WTC11 (cell line): ENCODE measurements around the gene CYP19A1. TPM values are rescaled to one million over a fixed set of nuclear protein-coding genes. Genes with fewer than 3 reads are reported as not detected.

Experiments used
- ATAC-seq: fragments of 200-7000 bp; cut with Tn5 transposase; 2 replicates; pipeline ENCODE4 v1.10.0; 2021; ENCODE audit warnings: mild to moderate bottlenecking, moderate library complexity
- CTCF ChIA-PET: fragments of 300-600 bp; sonication (Branson Sonifier 250); formaldehyde crosslinking; loops from one replicate; lab custom pipeline; 2021; ENCODE audit warnings: antibody characterized with exemption; lab: Charles Lee
- POLR2A ChIA-PET: fragments of 350-600 bp; sonication (Branson Sonifier 250); formaldehyde crosslinking; loops from one replicate; lab custom pipeline; 2021; ENCODE audit warnings: antibody characterized with exemption; lab: Charles Lee
- DNase-seq: peaks from one replicate; pipeline ENCODE4 v3.0.0; 2021; ENCODE audit warnings: low spot score
- H3K27ac Mint-ChIP-seq: 2 replicates; pipeline ENCODE4 v1.8.0; 2021; ENCODE audit warnings: mixed read lengths
- H3K27me3 Mint-ChIP-seq: 2 replicates; pipeline ENCODE4 v1.8.0; 2021; ENCODE audit warnings: low read depth, mild to moderate bottlenecking, moderate library complexity, mixed read lengths
- H3K36me3 Mint-ChIP-seq: 2 replicates; pipeline ENCODE4 v1.8.0; 2021; ENCODE audit warnings: mixed read lengths
- H3K4me1 Mint-ChIP-seq: 2 replicates; pipeline ENCODE4 v1.8.0; 2022; ENCODE audit warnings: mixed read lengths
- H3K4me3 Mint-ChIP-seq: 2 replicates; pipeline ENCODE4 v1.8.0; 2021; ENCODE audit warnings: mild to moderate bottlenecking, moderate library complexity, mixed read lengths
- H3K9me3 Mint-ChIP-seq: 2 replicates; pipeline ENCODE4 v1.8.0; 2021; ENCODE audit warnings: mixed read lengths
- ESRRA ChIP-seq: sonication (generic); formaldehyde crosslinking; IDR thresholded peaks from 2 replicates; pipeline ENCODE4 v1.8.1; 2022; ENCODE audit warnings: mild to moderate bottlenecking, missing genetic modification reagents, borderline replicate concordance
- ETV6 ChIP-seq: sonication (generic); formaldehyde crosslinking; IDR thresholded peaks from 2 replicates; pipeline ENCODE4 v1.8.1; 2022; ENCODE audit warnings: mild to moderate bottlenecking, missing genetic modification reagents
- GRHL2 ChIP-seq: fragments of 250-450 bp; sonication (Bioruptor Pico); IDR thresholded peaks from 2 replicates; pipeline ENCODE4 v1.8.0; 2022; ENCODE audit warnings: mild to moderate bottlenecking, moderate library complexity; ENCODE audit not compliant: insufficient replicate concordance, severe bottlenecking
- KAT7 ChIP-seq: sonication (generic); formaldehyde crosslinking; IDR thresholded peaks from 2 replicates; pipeline ENCODE4 v1.8.1; 2023; ENCODE audit warnings: missing genetic modification reagents, mild to moderate bottlenecking, borderline replicate concordance
- MYBL2 ChIP-seq: sonication (generic); formaldehyde crosslinking; IDR thresholded peaks from 2 replicates; pipeline ENCODE4 v1.8.1; 2023; ENCODE audit warnings: mild to moderate bottlenecking, moderate library complexity, missing genetic modification reagents
- NFE2L1 ChIP-seq: sonication (generic); formaldehyde crosslinking; IDR thresholded peaks from 2 replicates; pipeline ENCODE4 v1.8.1; 2023; ENCODE audit warnings: missing genetic modification reagents
- NFYB ChIP-seq: sonication (generic); formaldehyde crosslinking; conservative IDR thresholded peaks from 2 replicates; pipeline ENCODE4 v1.8.0; 2022; ENCODE audit warnings: low read depth, missing genetic modification reagents
- NR2C2 ChIP-seq: sonication (generic); formaldehyde crosslinking; IDR thresholded peaks from 2 replicates; pipeline ENCODE4 v1.8.0; 2022; ENCODE audit warnings: mild to moderate bottlenecking, missing genetic modification reagents
- ZBTB21 ChIP-seq: sonication (generic); formaldehyde crosslinking; IDR thresholded peaks from 2 replicates; pipeline ENCODE4 v1.8.1; 2023; ENCODE audit warnings: mild to moderate bottlenecking, missing genetic modification reagents, borderline replicate concordance
- ZNF138 ChIP-seq: sonication (generic); formaldehyde crosslinking; conservative IDR thresholded peaks from 2 replicates; pipeline ENCODE4 v1.8.1; 2022; ENCODE audit warnings: mild to moderate bottlenecking, moderate library complexity, missing genetic modification reagents
- ZNF423 ChIP-seq: fragments of 250-450 bp; sonication (Bioruptor Pico); IDR thresholded peaks from 2 replicates; pipeline ENCODE4 v2.1.2; 2022; ENCODE audit warnings: mild to moderate bottlenecking, moderate library complexity
- total RNA-seq: library from RNA; stranded (reverse); gene quantifications from 3 replicates; pipeline ENCODE4 v1.2.3, GENCODE V29; 2021
- TF ChIP-seq, protein P1 (sequence below): fragments of 250-450 bp; sonication (Bioruptor Pico); IDR thresholded peaks from 2 replicates; pipeline ENCODE4 v1.8.0; 2021; ENCODE audit warnings: mild to moderate bottlenecking
- TF ChIP-seq, protein P2 (sequence below): sonication (generic); formaldehyde crosslinking; conservative IDR thresholded peaks from 2 replicates; pipeline ENCODE4 v1.8.1; 2023; ENCODE audit warnings: mild to moderate bottlenecking, low read depth, missing genetic modification reagents, moderate library complexity
- TF ChIP-seq, protein P3 (sequence below): sonication (generic); formaldehyde crosslinking; IDR thresholded peaks from 2 replicates; pipeline ENCODE4 v1.8.1; 2022; ENCODE audit warnings: low read depth, missing genetic modification reagents, borderline replicate concordance
- TF ChIP-seq, protein P4 (sequence below): fragments of 250-450 bp; sonication (Bioruptor Pico); IDR thresholded peaks from 2 replicates; pipeline ENCODE4 v1.9.0; 2021; ENCODE audit warnings: mild to moderate bottlenecking
- TF ChIP-seq, protein P5 (sequence below): fragments of 250-450 bp; sonication (Bioruptor Pico); IDR thresholded peaks from 2 replicates; pipeline ENCODE4 v1.9.0; 2021; ENCODE audit warnings: mild to moderate bottlenecking
- TF ChIP-seq, protein P6 (sequence below): sonication (generic); formaldehyde crosslinking; IDR thresholded peaks from 2 replicates; pipeline ENCODE4 v1.8.0; 2022; ENCODE audit warnings: mild to moderate bottlenecking, missing genetic modification reagents
- TF ChIP-seq, protein P7 (sequence below): fragments of 200-600 bp; IDR thresholded peaks from 2 replicates; pipeline ENCODE4 v1.8.0; 2022; ENCODE audit warnings: antibody characterized with exemption
- TF ChIP-seq, protein P8 (sequence below): sonication (generic); formaldehyde crosslinking; IDR thresholded peaks from 2 replicates; pipeline ENCODE4 v1.8.0; 2022; ENCODE audit warnings: mild to moderate bottlenecking, missing genetic modification reagents
- TF ChIP-seq, protein P9 (sequence below): sonication (generic); formaldehyde crosslinking; IDR thresholded peaks from 2 replicates; pipeline ENCODE4 v1.8.1; 2023; ENCODE audit warnings: mild to moderate bottlenecking, missing genetic modification reagents, borderline replicate concordance

The CYP19A1 gene
- total RNA-seq, 1 experiment from 2014 or later, result not detected

DNA sequence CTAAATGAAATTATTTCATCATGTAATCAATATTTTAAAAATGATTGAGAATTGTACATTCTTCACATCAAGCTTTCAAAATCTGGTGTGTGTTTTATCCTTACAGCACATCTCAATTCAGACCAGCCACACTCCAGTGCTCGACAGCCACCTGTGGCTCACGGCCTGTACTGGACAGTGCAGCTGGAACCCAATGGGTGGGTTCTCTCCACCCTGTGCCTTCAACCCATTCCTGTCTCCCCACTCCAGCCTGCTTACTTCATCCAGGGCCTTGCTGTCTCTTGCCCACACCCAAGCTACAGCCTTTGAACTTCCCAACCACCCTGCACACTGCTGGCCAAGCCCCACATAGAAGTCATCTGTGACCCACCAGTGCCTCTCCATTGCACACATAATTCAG lies 17.6 kb downstream of the CYP19A1 start:
- no peak for DNase-seq
- no peak overlapping the region for H3K27ac Mint-ChIP-seq
- no peaks in the 10 kb centered on the region for H3K36me3 Mint-ChIP-seq
- no peak for ATAC-seq
- TF ChIP-seq NFE2L1 (CRISPR knock-in tag) (no peak), ZNF423 (CRISPR knock-in tag) (no peak), ETV6 (no peak), NFYB (no peak), KAT7 (CRISPR knock-in tag) (no peak), ZNF138 (CRISPR knock-in tag) (no peak), GRHL2 (CRISPR knock-in tag) (no peak), NR2C2 (CRISPR knock-in tag) (no peak), ZBTB21 (CRISPR knock-in tag) (no peak), ESRRA (CRISPR knock-in tag) (no peak), MYBL2 (CRISPR knock-in tag) (no peak)
- TF ChIP-seq, protein P1, sequence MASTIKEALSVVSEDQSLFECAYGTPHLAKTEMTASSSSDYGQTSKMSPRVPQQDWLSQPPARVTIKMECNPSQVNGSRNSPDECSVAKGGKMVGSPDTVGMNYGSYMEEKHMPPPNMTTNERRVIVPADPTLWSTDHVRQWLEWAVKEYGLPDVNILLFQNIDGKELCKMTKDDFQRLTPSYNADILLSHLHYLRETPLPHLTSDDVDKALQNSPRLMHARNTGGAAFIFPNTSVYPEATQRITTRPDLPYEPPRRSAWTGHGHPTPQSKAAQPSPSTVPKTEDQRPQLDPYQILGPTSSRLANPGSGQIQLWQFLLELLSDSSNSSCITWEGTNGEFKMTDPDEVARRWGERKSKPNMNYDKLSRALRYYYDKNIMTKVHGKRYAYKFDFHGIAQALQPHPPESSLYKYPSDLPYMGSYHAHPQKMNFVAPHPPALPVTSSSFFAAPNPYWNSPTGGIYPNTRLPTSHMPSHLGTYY, result no peak
- TF ChIP-seq, protein P2, sequence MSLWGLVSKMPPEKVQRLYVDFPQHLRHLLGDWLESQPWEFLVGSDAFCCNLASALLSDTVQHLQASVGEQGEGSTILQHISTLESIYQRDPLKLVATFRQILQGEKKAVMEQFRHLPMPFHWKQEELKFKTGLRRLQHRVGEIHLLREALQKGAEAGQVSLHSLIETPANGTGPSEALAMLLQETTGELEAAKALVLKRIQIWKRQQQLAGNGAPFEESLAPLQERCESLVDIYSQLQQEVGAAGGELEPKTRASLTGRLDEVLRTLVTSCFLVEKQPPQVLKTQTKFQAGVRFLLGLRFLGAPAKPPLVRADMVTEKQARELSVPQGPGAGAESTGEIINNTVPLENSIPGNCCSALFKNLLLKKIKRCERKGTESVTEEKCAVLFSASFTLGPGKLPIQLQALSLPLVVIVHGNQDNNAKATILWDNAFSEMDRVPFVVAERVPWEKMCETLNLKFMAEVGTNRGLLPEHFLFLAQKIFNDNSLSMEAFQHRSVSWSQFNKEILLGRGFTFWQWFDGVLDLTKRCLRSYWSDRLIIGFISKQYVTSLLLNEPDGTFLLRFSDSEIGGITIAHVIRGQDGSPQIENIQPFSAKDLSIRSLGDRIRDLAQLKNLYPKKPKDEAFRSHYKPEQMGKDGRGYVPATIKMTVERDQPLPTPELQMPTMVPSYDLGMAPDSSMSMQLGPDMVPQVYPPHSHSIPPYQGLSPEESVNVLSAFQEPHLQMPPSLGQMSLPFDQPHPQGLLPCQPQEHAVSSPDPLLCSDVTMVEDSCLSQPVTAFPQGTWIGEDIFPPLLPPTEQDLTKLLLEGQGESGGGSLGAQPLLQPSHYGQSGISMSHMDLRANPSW (CRISPR knock-in tag), result no peak
- TF ChIP-seq, protein P3, sequence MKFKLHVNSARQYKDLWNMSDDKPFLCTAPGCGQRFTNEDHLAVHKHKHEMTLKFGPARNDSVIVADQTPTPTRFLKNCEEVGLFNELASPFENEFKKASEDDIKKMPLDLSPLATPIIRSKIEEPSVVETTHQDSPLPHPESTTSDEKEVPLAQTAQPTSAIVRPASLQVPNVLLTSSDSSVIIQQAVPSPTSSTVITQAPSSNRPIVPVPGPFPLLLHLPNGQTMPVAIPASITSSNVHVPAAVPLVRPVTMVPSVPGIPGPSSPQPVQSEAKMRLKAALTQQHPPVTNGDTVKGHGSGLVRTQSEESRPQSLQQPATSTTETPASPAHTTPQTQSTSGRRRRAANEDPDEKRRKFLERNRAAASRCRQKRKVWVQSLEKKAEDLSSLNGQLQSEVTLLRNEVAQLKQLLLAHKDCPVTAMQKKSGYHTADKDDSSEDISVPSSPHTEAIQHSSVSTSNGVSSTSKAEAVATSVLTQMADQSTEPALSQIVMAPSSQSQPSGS (CRISPR knock-in tag), result no peak
- TF ChIP-seq, protein P4, sequence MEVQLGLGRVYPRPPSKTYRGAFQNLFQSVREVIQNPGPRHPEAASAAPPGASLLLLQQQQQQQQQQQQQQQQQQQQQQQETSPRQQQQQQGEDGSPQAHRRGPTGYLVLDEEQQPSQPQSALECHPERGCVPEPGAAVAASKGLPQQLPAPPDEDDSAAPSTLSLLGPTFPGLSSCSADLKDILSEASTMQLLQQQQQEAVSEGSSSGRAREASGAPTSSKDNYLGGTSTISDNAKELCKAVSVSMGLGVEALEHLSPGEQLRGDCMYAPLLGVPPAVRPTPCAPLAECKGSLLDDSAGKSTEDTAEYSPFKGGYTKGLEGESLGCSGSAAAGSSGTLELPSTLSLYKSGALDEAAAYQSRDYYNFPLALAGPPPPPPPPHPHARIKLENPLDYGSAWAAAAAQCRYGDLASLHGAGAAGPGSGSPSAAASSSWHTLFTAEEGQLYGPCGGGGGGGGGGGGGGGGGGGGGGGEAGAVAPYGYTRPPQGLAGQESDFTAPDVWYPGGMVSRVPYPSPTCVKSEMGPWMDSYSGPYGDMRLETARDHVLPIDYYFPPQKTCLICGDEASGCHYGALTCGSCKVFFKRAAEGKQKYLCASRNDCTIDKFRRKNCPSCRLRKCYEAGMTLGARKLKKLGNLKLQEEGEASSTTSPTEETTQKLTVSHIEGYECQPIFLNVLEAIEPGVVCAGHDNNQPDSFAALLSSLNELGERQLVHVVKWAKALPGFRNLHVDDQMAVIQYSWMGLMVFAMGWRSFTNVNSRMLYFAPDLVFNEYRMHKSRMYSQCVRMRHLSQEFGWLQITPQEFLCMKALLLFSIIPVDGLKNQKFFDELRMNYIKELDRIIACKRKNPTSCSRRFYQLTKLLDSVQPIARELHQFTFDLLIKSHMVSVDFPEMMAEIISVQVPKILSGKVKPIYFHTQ (CRISPR knock-in tag), result no peak
- TF ChIP-seq, protein P5, sequence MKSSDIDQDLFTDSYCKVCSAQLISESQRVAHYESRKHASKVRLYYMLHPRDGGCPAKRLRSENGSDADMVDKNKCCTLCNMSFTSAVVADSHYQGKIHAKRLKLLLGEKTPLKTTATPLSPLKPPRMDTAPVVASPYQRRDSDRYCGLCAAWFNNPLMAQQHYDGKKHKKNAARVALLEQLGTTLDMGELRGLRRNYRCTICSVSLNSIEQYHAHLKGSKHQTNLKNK (CRISPR knock-in tag), result no peak
- TF ChIP-seq, protein P6, sequence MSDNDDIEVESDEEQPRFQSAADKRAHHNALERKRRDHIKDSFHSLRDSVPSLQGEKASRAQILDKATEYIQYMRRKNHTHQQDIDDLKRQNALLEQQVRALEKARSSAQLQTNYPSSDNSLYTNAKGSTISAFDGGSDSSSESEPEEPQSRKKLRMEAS (CRISPR knock-in tag), result no peak
- TF ChIP-seq, protein P7, sequence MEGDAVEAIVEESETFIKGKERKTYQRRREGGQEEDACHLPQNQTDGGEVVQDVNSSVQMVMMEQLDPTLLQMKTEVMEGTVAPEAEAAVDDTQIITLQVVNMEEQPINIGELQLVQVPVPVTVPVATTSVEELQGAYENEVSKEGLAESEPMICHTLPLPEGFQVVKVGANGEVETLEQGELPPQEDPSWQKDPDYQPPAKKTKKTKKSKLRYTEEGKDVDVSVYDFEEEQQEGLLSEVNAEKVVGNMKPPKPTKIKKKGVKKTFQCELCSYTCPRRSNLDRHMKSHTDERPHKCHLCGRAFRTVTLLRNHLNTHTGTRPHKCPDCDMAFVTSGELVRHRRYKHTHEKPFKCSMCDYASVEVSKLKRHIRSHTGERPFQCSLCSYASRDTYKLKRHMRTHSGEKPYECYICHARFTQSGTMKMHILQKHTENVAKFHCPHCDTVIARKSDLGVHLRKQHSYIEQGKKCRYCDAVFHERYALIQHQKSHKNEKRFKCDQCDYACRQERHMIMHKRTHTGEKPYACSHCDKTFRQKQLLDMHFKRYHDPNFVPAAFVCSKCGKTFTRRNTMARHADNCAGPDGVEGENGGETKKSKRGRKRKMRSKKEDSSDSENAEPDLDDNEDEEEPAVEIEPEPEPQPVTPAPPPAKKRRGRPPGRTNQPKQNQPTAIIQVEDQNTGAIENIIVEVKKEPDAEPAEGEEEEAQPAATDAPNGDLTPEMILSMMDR, result no peak
- TF ChIP-seq, protein P8, sequence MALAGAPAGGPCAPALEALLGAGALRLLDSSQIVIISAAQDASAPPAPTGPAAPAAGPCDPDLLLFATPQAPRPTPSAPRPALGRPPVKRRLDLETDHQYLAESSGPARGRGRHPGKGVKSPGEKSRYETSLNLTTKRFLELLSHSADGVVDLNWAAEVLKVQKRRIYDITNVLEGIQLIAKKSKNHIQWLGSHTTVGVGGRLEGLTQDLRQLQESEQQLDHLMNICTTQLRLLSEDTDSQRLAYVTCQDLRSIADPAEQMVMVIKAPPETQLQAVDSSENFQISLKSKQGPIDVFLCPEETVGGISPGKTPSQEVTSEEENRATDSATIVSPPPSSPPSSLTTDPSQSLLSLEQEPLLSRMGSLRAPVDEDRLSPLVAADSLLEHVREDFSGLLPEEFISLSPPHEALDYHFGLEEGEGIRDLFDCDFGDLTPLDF (CRISPR knock-in tag), result no peak
- TF ChIP-seq, protein P9, sequence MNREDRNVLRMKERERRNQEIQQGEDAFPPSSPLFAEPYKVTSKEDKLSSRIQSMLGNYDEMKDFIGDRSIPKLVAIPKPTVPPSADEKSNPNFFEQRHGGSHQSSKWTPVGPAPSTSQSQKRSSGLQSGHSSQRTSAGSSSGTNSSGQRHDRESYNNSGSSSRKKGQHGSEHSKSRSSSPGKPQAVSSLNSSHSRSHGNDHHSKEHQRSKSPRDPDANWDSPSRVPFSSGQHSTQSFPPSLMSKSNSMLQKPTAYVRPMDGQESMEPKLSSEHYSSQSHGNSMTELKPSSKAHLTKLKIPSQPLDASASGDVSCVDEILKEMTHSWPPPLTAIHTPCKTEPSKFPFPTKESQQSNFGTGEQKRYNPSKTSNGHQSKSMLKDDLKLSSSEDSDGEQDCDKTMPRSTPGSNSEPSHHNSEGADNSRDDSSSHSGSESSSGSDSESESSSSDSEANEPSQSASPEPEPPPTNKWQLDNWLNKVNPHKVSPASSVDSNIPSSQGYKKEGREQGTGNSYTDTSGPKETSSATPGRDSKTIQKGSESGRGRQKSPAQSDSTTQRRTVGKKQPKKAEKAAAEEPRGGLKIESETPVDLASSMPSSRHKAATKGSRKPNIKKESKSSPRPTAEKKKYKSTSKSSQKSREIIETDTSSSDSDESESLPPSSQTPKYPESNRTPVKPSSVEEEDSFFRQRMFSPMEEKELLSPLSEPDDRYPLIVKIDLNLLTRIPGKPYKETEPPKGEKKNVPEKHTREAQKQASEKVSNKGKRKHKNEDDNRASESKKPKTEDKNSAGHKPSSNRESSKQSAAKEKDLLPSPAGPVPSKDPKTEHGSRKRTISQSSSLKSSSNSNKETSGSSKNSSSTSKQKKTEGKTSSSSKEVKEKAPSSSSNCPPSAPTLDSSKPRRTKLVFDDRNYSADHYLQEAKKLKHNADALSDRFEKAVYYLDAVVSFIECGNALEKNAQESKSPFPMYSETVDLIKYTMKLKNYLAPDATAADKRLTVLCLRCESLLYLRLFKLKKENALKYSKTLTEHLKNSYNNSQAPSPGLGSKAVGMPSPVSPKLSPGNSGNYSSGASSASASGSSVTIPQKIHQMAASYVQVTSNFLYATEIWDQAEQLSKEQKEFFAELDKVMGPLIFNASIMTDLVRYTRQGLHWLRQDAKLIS (CRISPR knock-in tag), result no peak
- POLR2A ChIA-PET, result no interaction called here
- CTCF ChIA-PET, result no interaction called here
- H3K27me3 Mint-ChIP-seq, result peaks cover 6% of the 10 kb centered on the region
- no peak overlapping the region for H3K4me3 Mint-ChIP-seq
- H3K4me1 Mint-ChIP-seq, result no peaks in the 10 kb centered on the region
- H3K9me3 Mint-ChIP-seq, result no peaks in the 10 kb centered on the region
